SH-SY5Y (cell line): ENCODE measurements around the gene AMMECR1.

Experiments
- GATA2 ChIP-seq: IDR thresholded peaks from 2 replicates; pipeline ENCODE4 v1.6.1; 2011; ENCODE audit warnings: mild to moderate bottlenecking, low read depth, low read length
- GATA3 ChIP-seq: IDR thresholded peaks from 2 replicates; pipeline ENCODE4 v1.6.1; 2011; ENCODE audit warnings: low read depth, mild to moderate bottlenecking, low read length, moderate library complexity

- TF ChIP-seq GATA3 (no peak), GATA2 (no peak)
Measured at GRCh38 chrX:110318664-110318968, 731 bp upstream of the AMMECR1 start.
